Activated T-cell treated with anti-CD3 and anti-CD28 coated beads, Interleukin-2, amount 50 U/mL, for 1 hour (primary cell): ENCODE results near the gene TMEM132D.
"Not testable (repeated sequence)": the region's sequence is repeated elsewhere in the genome, so short reads cannot be mapped to it uniquely, and the experiment has no call there.

ENCODE experiments used
- DNase-seq: peaks from one replicate; pipeline ENCODE4 v3.0.0-alpha.2; 2020

TMEM132D gene

DNA sequence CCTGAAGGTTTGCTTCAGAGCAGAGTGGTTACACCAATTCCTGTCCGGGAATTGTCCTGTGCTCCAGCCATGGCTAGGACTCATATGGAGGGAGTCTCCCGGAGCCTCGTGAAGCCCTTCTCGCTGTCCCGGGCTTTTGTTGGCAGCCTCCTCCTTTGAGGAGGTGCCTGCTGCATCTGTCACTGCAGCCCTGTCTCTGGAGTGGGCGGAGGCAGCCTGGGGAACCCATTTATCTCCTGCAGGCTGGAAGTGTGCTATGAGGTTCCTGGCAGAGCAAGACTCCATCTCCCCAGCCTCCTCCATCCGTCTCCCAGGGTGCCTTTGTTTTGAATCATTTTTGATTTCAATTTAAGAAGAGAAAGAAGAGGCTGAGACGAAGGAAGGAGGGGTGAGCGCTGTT is 695.3 kb downstream of the TMEM132D start:
- no peak for DNase-seq

DNA sequence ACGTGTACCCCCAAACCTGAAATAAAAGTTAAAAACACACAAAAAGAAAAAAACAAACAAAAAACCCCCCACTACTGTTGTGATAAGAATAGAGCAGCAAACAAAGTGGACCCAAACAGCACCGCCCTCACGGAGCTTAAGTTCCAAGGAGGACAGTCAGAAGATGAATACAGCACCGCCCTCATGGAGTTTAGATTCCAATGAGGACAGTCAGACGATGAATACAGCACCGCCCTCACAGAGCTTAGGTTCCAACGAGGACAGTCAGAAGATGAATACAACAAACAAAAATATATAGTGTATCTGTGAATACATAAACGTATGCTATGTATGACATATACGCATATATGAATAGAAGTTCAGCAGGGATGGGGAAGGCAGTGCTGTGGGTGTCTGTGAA is 696.7 kb downstream of the TMEM132D start:
- DNase-seq, result no peak

DNA sequence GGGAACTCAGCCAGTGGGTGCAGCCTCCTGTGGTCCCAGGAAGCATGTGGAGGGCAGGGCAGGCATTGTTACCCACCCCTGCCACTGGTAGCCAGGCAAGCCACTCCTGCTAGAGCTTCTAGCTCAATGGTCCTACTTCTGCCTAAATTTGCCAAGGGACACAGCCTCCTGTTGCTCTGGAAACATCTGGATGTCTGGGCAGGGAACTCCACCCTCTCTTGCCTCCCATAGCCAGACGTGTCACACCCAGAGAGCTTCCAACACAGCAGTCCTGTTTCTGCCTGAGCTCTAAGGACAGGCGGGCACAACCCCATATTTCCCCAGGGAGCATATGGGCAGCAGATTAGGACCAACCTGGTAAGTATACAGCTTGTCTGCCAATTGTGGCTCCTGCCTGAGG is 700.4 kb downstream of the TMEM132D start:
- no peak for DNase-seq

DNA sequence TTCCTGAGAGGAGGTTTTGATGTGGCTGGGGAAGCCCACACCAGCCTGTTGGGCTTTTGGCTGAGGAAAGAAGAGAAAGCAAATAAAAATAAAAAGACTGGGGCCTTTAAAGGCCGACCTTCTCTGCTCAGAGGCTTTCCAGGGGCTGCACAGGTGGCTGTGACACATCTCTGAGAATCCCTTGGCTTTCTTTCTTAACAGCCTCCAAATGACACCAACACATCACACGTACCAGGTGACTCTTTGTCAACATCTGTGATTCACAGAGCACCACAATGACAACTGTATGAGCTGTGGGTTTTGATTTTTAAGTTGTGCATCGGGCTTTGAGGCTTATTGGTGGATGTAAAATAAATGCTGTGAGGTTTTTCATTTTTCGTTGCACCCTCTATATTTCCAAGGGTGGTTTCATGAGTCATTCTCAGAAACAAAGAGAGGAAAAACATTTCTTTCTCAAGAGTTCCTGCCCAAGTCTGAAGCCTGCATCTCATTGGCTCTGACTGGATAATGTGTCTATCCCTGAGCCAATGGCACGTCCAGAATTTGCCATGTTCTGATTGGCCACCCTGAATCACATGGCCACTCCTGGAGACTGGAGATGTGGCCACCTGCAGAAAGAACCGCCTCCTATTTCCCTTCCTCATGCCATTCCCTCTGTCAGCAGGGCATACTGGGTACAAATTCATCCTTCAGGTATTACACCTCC is 701.6 kb downstream of the TMEM132D start:
- no peak for DNase-seq

DNA sequence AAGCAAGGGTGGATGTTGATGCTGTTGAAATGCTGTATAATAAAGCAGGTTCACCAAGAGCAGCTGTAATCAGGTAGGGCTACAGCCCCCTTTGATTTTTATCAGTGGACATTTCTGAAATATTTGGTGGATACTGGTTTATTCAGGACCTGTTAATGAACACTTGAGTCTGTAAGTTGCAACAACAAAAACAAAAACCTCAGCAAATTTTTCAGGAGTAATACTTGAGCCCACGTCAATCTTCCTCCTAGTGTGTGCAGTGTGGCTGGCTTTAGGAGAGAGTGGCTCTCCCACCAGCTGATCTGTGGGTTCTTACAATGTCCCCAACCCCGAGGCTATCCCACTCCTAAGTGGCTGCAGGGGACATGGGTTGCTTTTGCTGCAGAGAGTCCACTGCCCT is 702.8 kb downstream of the TMEM132D start:
- DNase-seq, result no peak

DNA sequence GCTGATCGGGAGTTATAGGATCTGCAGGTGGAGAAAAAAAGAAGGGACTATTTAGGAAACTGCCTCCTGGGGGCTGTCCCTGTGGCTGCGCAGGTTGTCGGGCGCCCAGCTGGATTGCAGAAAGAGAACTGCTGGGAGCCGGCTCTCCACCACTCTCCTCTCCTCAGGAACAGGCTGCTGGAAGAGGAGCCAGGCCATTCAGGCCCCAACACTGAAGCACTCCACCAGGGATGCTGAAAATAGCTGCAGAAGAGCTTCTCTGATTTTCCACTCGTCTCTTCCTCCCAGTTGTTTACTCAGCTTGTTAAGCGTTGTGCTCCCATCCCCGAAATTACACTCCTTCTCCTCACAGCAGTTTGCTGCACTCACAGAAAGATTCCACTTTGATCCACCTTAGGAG is 703.2 kb downstream of the TMEM132D start:
- DNase-seq, result no peak

DNA sequence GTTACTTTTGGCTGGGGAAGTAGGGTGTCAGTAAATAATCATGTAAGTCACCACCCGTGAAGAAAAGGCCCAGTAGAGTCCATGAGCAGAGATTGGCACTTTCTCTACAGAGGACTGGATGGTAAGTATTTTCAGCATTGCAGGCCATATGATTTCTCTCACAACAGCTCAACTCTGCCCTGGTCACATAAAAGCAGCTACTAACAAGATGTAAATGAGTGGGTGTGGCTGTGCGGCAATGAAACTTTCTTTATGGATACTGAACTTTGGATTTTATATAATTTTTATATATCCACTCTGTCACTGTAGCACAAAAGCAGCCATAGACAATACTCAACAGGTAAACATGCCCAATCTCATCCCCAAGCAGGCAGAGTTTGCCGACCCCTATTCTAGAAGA is 706.9 kb downstream of the TMEM132D start:
- DNase-seq, result no peak

DNA sequence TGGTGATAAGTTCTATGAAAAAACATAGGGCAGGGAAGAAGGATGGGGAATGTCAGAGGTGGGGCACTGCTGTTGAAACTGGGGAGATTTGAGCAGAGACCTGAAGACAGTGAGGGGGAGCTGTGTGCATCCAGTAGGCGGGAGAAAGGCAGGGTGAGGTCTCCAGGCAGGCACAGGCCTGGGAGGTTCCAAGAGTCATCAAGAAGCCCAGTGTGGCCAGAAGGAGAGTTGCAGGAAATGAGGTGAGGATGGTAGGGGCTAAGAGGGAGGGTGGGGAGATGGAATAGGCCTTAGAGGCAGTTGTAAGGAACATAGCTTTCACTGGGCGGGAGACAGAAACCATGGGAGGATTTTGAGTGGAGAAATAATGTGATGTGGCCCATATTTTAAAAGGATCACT is 708.7 kb downstream of the TMEM132D start:
- DNase-seq, result no peak

DNA sequence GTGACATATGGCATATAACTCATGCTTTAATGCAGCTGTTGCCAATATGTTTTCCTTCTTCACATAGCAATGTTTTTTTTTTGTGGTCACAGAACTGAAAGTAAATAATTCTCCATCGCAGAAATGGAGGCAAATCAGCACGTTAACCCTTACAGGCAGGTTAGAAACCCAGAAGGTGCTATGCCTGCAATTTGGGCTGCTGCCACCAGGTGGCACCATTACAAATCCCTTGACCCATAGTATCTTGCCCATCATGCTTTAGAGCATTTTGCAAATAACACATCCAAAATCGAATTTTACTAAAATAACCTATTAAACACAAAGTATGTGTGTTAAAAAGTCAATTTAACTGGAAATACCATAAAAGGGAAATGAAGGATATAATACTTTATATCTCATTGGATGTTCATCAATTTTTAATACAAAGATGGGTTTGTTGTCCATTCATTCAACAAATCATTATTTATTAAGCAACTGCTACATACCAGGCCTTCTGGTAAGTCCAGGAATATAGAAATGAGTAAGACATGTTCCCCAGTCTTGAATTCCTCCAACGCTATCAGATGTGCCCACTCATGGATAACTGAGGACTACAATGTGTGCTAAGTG is 710.5 kb downstream of the TMEM132D start:
- no peak for DNase-seq

DNA sequence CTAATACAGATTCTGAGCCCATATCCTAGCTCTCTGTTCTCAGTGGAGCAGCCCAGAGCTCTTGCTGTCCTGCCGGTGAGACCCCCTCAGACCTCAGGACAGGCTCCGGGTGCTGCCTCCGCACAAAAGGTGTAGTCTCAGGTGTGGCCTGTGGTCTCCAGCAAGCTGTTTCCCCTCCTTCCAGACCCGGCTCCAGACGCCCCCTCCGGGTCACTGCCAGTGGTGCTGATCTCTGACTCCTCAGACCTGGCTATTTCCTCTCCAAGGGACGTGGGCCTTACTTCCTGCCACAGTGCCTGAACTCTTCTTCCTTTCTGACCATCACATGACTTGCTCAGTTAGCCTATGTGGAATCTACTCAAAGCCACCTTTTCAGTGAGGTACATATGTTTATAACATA is 713.0 kb downstream of the TMEM132D start:
- DNase-seq, result no peak

DNA sequence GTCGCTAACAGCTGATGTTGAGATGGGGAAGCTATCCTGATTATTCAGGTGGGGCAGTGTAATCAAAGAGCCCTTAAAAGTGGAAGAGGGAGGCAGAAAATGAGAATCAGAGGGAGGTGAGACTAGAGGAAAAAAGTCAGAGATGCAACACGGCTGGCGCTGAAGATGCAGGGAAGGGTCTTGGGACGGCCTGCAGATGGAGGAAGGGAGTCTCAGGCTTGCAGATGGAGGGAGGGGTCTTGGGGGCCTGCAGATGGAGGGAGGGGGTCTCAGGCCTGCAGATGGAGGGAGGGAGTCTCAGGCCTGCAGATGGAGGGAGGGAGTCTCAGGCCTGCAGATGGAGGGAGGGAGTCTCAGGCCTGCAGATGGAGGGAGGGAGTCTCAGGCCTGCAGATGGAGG is 713.9 kb downstream of the TMEM132D start:
- DNase-seq, result not testable (repeated sequence)

DNA sequence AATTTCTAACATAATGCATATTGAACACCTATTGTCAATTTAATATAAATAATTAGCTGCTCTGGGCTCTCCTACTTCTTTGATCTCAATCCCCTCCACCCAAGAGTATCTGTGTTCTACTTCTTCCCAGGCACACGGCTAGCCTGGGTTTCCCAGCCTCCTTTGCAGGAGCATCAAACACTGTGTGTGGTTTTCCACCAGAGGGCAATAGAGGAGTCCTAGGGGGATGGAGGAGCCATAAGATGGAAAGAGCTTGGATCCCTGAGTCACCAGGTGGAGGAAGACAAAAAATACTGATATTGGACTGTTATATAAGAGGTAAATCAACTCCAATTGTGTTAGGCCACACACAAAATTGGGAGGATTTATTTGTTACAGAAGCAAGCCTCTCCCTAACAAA is 716.9 kb downstream of the TMEM132D start:
- DNase-seq, result no peak

DNA sequence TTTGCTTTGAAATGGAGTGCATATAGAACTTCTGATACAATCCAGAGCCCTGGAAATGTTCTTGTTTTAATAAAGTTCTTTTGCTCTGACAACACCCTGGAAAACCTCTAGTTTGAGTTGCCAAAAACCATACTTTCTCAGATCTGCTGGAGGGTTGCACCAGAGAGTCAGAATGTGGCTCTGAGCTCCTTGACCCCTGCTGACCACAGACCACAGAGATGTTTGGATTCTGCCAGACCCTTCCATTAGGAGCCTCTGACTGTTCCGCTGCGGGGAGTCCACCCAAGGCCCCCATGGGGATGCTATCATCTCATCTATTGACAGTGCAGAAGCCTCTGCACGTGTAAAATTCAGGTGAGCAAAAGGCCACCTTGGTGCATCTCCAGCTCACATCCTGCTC is 718.0 kb downstream of the TMEM132D start:
- no peak for DNase-seq

DNA sequence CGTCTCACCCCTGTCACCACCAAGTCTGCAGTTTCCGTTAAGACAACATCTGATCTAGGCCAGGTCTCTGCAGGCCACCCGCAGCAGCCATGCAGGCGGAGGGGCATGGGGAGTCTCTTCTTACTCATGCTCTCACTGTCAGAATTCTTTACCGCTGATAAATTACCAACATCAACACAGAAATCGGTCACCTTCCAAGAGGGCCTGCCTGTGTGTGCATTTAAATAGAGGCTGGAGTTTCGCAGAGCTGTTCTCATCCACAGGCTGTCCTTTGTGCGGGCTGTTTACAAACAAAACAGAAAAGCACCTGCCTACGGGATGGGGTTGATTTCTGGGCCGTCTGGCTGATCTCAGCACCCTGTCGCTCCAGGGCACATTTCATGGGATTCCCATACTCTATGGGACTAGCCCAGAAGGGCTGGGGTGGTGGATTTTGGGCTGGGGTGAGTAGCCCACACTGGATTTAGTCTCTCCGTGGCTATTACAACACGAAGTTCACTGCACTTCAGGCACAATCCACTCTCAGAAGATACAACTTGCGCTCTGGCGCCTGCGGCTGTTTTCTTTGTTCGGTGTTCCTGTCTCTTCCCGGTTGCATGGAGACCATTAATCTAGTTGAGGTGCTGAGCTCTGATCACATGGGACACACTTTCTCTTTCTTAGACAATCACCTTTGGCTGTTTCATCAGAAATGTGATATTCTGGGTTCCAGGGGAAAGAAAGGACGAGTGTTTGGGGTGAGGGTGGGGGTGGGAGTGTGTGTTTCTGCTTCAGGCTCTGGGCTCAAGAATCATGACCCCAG is 719.5 kb downstream of the TMEM132D start:
- no peak for DNase-seq

DNA sequence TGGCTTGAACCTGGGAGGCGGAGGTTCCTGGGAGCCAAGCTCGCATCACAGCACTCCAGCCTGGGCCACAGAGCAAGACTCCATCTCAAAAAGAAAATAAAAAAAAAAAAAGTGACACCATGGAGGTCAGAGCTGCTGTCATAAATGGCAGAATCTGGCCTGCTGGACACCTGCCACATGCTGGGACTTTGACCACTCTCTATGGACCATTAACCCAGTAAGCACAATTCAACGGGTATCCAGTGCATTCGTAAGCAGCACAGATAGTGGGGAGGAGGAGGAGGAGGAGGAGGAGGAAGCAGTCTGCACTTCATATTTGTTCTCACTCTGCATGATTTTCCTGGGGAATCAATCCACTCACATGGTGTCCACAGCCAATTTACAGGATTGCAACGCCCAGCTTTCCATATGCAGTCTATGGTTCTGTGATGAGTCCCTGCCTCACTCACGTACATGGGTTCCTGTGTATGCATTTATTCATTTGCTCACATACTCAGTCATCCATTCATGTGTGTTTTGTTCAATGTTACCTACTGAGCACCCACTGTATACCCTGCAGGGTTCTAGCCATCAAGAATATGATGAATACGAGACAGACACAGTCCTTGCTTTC is 723.8 kb downstream of the TMEM132D start:
- no peak for DNase-seq

DNA sequence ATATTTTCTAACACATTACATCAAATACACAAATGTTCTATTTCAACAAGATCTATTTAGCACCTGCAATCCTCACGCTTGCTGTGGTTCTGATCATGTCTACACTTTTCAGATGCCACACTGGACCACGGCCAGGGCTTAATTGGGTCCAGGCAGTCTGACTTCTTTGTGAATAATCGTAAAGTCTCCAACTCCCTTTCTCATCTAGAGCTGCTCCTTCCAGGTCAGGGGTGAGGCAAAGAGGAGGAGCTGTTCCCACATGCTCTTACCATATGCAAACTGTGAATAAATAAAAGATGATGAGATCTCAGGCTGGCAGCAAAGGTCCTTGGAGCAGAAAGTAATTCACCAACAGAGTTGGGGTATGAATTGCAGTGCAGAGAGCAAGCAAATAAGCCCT is 733.9 kb downstream of the TMEM132D start:
- no peak for DNase-seq

DNA sequence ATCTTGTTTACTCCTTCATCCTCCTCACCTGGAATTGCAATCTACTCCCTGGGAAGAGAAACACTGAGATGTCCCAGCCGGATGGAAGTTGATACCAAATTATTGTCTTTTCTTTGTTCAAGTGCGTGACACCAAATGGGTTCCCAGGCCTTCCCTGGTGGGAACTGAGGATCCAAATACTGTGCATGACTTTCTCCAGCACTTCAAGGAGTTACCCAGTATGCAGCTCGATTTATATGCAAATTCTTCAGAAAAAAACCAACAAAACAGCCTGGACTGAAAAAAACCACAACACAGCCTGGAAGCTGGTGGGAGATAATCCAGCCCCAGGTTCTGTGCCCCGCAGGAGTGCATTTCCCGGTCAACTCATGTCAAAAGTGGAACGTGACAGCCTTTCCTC is 740.0 kb downstream of the TMEM132D start:
- DNase-seq, result no peak

DNA sequence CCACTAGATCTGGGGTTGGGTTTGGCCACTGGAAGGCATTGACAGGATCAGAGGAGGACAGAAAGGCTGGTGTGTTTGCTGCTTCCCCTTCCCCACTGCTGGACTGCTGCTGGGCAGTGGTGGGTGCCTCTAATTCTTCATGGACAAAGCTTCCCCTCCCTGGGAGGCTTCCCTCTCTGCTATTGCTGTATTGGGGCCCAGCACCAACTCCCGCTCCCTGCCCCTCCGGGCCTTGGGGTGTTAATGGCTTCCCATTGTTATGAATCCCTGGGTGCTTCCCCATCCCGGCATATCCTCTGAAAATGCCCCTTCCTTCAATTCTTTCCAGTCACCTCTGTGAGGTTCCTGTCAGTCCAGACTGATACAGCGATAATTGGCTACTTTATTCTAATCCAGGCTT is 740.4 kb downstream of the TMEM132D start:
- DNase-seq, result no peak

DNA sequence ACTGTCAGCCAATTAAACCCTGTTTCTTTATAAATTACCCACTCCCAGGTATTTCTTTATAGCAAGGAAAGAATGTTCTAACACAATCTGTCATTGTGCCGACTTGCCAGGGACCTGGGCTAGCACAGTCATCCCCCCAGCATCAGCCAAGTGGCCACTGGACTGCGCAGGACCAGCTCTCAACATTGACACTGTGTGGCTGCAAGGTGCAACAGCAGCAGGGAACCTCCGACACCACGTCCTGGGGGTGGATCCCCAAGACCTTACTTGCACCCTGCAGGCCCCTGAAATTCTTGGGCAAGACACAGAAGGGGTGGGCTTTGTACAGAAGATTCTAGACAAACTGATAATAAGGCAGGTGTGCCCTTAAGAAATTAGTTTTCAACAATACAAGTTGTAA is 741.0 kb downstream of the TMEM132D start:
- no peak for DNase-seq

DNA sequence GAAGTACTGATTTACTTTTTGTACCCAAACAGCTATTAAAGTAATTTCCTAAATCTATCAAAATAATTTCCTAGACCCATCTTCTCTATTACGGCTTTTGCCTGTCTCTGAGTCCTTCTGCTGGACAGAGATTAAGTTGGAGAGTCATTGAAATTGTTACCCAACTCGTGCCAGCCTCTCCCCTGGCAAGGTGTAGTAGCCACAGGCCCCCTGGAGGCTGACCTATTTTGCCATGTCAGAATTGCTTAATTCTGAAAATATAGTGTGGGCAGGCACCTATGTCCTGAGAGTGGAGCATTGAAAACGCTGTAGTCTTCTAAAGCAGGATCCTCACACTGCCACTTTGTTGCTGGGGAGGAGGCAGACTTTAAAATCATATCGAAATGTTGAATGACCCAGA is 742.3 kb downstream of the TMEM132D start:
- DNase-seq, result no peak

DNA sequence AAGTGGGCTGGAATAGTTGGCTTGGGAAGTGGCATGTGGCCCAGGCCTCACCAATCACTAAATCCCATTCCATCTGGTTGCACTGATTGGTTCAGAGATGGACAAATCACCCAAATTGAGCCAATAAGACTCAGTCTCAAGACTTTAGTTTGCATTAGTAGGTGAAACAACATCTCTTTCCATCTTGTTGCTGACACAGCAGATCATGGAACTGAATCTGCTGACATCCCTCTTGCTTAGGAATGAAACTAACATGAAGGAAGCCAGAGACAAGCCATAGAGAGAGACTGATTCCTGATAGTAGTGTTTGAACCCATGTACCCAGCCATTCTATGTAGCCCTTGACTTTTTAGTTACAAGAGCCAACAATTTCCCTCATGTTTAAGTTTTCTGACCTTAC is 743.5 kb downstream of the TMEM132D start:
- DNase-seq, result no peak

DNA sequence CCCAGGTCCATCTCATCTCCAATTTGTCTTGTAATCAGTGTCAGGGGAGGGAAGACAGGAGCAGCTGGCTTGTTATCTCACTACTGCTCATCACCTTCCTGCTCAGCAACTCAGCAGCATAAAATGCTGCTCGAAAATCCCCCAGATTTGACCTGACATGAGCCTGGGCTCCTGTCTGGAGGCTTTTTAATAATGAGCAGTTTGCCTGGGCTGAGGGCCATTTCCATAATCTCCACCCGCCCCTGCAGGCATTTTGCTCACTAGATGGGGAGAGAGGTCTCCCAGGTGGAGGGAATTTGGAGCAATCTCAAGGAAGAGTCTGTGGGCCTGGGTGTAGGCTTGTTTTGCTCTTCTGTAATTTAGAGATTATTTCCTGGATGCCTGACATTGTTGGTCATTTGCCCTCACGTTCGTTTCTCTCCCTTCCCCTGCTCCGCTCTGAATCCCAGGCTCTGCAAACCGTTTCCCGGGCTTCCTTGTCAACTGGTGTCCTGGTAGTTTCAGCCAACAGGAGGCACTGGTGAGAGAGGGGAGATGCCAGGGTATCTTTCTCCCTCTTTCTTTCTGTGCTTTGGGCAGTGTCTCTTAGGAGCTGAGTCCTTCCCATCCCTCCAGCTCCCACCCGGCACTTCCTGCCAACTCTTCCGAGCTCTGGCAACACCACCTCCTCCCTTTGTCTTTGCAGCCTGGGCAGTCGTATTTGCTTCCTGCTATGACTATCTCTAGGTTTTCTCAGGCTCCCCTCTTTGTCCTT is 751.3 kb downstream of the TMEM132D start:
- DNase-seq, result no peak

DNA sequence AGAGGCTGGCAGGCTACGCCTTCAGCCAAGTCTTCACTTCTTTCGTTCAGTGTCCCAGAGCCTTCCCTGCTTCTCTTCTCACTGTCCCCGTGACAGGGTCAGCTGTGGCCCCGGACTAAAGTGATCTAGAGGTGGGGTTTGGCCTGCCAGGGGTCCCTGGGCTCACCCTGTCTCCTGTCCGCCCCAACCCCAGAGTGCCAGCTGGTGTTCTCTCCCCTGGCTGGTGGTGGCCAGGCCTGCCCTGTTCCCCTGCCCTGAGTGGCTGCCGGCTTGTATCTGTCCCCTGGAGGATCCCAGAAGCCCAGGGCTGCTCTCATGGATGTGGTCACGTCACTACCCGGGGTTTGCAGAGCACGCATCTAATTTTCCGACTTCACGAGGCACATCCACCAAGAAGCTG is 753.1 kb downstream of the TMEM132D start:
- DNase-seq, result no peak
